Astrocyte of the hippocampus (primary cell): ENCODE measurements around the gene SPATA31A7.
A peak's percentile ranks its signal among the peaks of the same experiment; 100 is the strongest.
"Not testable (repeated sequence)": the region's sequence is repeated elsewhere in the genome, so short reads cannot be mapped to it uniquely, and the experiment has no call there.

Experiments used
- DNase-seq: peaks from one replicate; pipeline ENCODE4 v3.0.0; 2011; ENCODE audit warnings: low read depth, low spot score

Gene SPATA31A7

GRCh38 chr9:61189736-61190135, at the start of gene SPATA31A7:
TSS of gene SPATA31A7 (plus strand) at chr9:61190036. CDS start at chr9:61190065, 29 bp downstream.
- not testable (repeated sequence) for DNase-seq

GRCh38 chr9:61226438-61226837, 36.6 kb downstream of the SPATA31A7 start:
- DNase-seq: peak; percentile 1
